H9 (cell line): Measurements from ENCODE around the gene APC. TPM values are rescaled to one million over a fixed set of nuclear protein-coding genes. Genes with fewer than 3 reads are reported as not detected.

Source experiments
- DNase-seq: peaks from one replicate; pipeline ENCODE4 v3.0.0-alpha.2; 2017
- H2AFZ ChIP-seq: one replicate; pipeline ENCODE4 v1.6.1; 2013; ENCODE audit warnings: mild to moderate bottlenecking, low read length, control low read depth, moderate library complexity
- H2AK5ac ChIP-seq: 2 replicates; pipeline ENCODE4 v1.6.1; 2013; ENCODE audit warnings: low read length, control low read depth, mixed read lengths; ENCODE audit not compliant: insufficient read length
- H2BK120ac ChIP-seq: one replicate; pipeline ENCODE4 v1.6.1; 2013; ENCODE audit warnings: low read depth, mild to moderate bottlenecking, low read length, control low read depth, inconsistent platforms; ENCODE audit not compliant: poor library complexity, severe bottlenecking
- H2BK12ac ChIP-seq: 2 replicates; pipeline ENCODE4 v1.6.1; 2013; ENCODE audit warnings: low read length, control low read depth, mixed read lengths, low read depth; ENCODE audit not compliant: insufficient read length
- H2BK15ac ChIP-seq: 2 replicates; pipeline ENCODE4 v1.6.1; 2013; ENCODE audit warnings: low read depth, low read length, control low read depth
- H2BK20ac ChIP-seq: one replicate; pipeline ENCODE4 v1.6.1; 2013; ENCODE audit warnings: low read depth, mild to moderate bottlenecking, low read length, control low read depth, inconsistent platforms; ENCODE audit not compliant: poor library complexity, severe bottlenecking
- H2BK5ac ChIP-seq: 2 replicates; pipeline ENCODE4 v1.6.1; 2013; ENCODE audit warnings: low read length, control low read depth, mixed read lengths; ENCODE audit not compliant: insufficient read length
- H3K14ac ChIP-seq: 2 replicates; pipeline ENCODE4 v1.6.1; 2013; ENCODE audit warnings: low read length, control low read depth; ENCODE audit not compliant: insufficient read depth
- H3K18ac ChIP-seq: 2 replicates; pipeline ENCODE4 v1.6.1; 2013; ENCODE audit warnings: low read depth, mild to moderate bottlenecking, mixed read lengths, low read length, control low read depth; ENCODE audit not compliant: insufficient read length
- H3K23ac ChIP-seq: 2 replicates; pipeline ENCODE4 v1.6.1; 2013; ENCODE audit warnings: low read length, control low read depth, mixed read lengths, low read depth; ENCODE audit not compliant: insufficient read length
- H3K23me2 ChIP-seq: 2 replicates; pipeline ENCODE4 v1.6.1; 2013; ENCODE audit warnings: low read depth, mild to moderate bottlenecking, mixed read lengths, low read length, control low read depth; ENCODE audit not compliant: insufficient read length, poor library complexity, severe bottlenecking
- H3K27ac ChIP-seq: 2 replicates; pipeline ENCODE4 v1.5.1; 2013; ENCODE audit warnings: low read length, control low read depth, mixed read lengths, low read depth; ENCODE audit not compliant: insufficient read length
- H3K27me3 ChIP-seq: 2 replicates; pipeline ENCODE4 v1.6.1; 2013; ENCODE audit warnings: low read length, control low read depth, inconsistent platforms; ENCODE audit not compliant: insufficient read depth
- H3K4ac ChIP-seq: 2 replicates; pipeline ENCODE4 v1.6.1; 2013; ENCODE audit warnings: low read depth, mild to moderate bottlenecking, control low read depth, inconsistent platforms, low read length, moderate library complexity
- H3K4me1 ChIP-seq: 2 replicates; pipeline ENCODE4 v1.6.1; 2013; ENCODE audit warnings: low read length, control low read depth, inconsistent platforms; ENCODE audit not compliant: insufficient read depth
- H3K4me2 ChIP-seq: 2 replicates; pipeline ENCODE4 v1.6.1; 2013; ENCODE audit warnings: low read length, control low read depth, mixed read lengths; ENCODE audit not compliant: insufficient read length, insufficient read depth
- H3K56ac ChIP-seq: 2 replicates; pipeline ENCODE4 v1.6.1; 2013; ENCODE audit warnings: low read depth, mild to moderate bottlenecking, mixed read lengths, low read length, control low read depth; ENCODE audit not compliant: insufficient read length
- H3K79me1 ChIP-seq: 2 replicates; pipeline ENCODE4 v1.6.1; 2013; ENCODE audit warnings: low read depth, mild to moderate bottlenecking, moderate library complexity, low read length, control low read depth, inconsistent platforms; ENCODE audit not compliant: insufficient read depth, poor library complexity, severe bottlenecking
- H3K79me2 ChIP-seq: 2 replicates; pipeline ENCODE4 v1.6.1; 2013; ENCODE audit warnings: low read length, control low read depth, inconsistent platforms; ENCODE audit not compliant: insufficient read depth
- H3K9ac ChIP-seq: 2 replicates; pipeline ENCODE4 v1.6.1; 2013; ENCODE audit warnings: low read length, control low read depth, mixed read lengths; ENCODE audit not compliant: insufficient read length; ENCODE audit errors: extremely low read depth
- H3K9me3 ChIP-seq: one replicate; pipeline ENCODE4 v1.6.1; 2013; ENCODE audit warnings: low read depth, low read length, inconsistent platforms; ENCODE audit not compliant: control insufficient read depth
- H3T11ph ChIP-seq: one replicate; pipeline ENCODE4 v1.6.1; 2013; ENCODE audit warnings: mild to moderate bottlenecking, low read length, control low read depth, inconsistent platforms
- H4K20me1 ChIP-seq: one replicate; pipeline ENCODE4 v1.6.1; 2013; ENCODE audit not compliant: control insufficient read depth, insufficient read length, insufficient read depth
- H4K5ac ChIP-seq: 2 replicates; pipeline ENCODE4 v1.6.1; 2013; ENCODE audit warnings: low read depth, mild to moderate bottlenecking, mixed read lengths, low read length, control low read depth; ENCODE audit not compliant: insufficient read length
- H4K8ac ChIP-seq: replicated peaks from 2 replicates; pipeline ENCODE4 v1.6.1; 2013; ENCODE audit warnings: low read length, control low read depth, mixed read lengths, low read depth; ENCODE audit not compliant: insufficient read length
- H4K91ac ChIP-seq: 2 replicates; pipeline ENCODE4 v1.6.1; 2013; ENCODE audit warnings: low read depth, mild to moderate bottlenecking, moderate library complexity, mixed read lengths, low read length, control low read depth; ENCODE audit not compliant: insufficient read length
- H3K27ac Mint-ChIP-seq, 3 experiments: 2 replicates in 2 of 3; 3 replicates in 1 of 3; pipeline ENCODE4 v1.8.0; 2020 to 2021; ENCODE audit warnings: mixed read lengths in 3 of 3, mild to moderate bottlenecking in 1 of 3, moderate library complexity in 1 of 3
- H3K27me3 Mint-ChIP-seq: 2 replicates; pipeline ENCODE4 v1.8.0; 2021; ENCODE audit warnings: low read depth, mild to moderate bottlenecking, moderate library complexity, mixed read lengths
- H3K36me3 Mint-ChIP-seq, 3 experiments: 2 replicates in 2 of 3; 3 replicates in 1 of 3; pipeline ENCODE4 v1.8.0; 2020 to 2021; ENCODE audit warnings: low read depth in 3 of 3, mixed read lengths in 3 of 3; ENCODE audit not compliant: insufficient read depth in 1 of 3
- H3K4me1 Mint-ChIP-seq, 2 experiments: 2 replicates each; pipeline ENCODE4 v1.8.0; 2020; ENCODE audit warnings: mixed read lengths in 2 of 2
- H3K4me3 Mint-ChIP-seq, 2 experiments: 2 replicates in 1 of 2; 3 replicates in 1 of 2; pipeline ENCODE4 v1.8.0; 2020 to 2021; ENCODE audit warnings: mild to moderate bottlenecking in 2 of 2, mixed read lengths in 2 of 2, moderate library complexity in 1 of 2
- H3K9me3 Mint-ChIP-seq, 2 experiments: 2 replicates in 1 of 2; 3 replicates in 1 of 2; pipeline ENCODE4 v1.8.0; 2020; ENCODE audit warnings: mild to moderate bottlenecking in 2 of 2, mixed read lengths in 2 of 2, moderate library complexity in 1 of 2
- WGBS: extraction: QIAGEN DNeasy Blood & Tissue Kit; methylation state at CpG from one replicate; pipeline ENCODE4 v1.1.7; 2013; ENCODE audit warnings: missing lambda C conversion rate, low lambda C conversion rate, mixed read lengths; ENCODE audit not compliant: insufficient read length; ENCODE audit errors: extremely low coverage; 5-methylcytosine and 5-hydroxymethylcytosine counted together
- total RNA-seq: library from RNA; stranded (reverse); gene quantifications from 2 replicates; pipeline ENCODE4 v1.2.1, GENCODE V29; 2021
- TF ChIP-seq, protein P1 (sequence below): fragments of 200-600 bp; sonication (generic); conservative IDR thresholded peaks from 3 replicates; pipeline ENCODE4 v1.8.0; 2021; ENCODE audit warnings: antibody characterized with exemption, mild to moderate bottlenecking

Gene APC
- total RNA-seq, 1 experiment from 2014 or later = 29.3 TPM

DNA sequence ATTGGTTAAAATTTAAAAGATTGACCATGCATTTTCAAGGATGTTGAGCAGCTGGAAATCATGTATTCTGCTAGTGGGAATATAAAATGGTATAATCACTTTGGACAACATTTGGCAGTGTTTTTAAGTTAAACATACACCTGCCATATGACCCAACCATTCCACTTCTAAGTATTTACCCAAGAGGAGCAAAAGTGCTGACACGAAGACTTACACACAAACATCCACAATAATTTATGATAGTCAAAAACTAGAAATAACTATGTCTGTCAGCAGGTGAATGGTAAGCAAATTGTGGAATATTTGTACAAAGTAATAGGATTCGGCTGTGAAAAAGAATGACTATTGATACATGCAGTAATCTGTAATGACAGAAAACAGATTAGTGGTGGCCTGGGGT lies 92.7 kb downstream of the APC start:
- no peak for DNase-seq
- TF ChIP-seq, protein P1, sequence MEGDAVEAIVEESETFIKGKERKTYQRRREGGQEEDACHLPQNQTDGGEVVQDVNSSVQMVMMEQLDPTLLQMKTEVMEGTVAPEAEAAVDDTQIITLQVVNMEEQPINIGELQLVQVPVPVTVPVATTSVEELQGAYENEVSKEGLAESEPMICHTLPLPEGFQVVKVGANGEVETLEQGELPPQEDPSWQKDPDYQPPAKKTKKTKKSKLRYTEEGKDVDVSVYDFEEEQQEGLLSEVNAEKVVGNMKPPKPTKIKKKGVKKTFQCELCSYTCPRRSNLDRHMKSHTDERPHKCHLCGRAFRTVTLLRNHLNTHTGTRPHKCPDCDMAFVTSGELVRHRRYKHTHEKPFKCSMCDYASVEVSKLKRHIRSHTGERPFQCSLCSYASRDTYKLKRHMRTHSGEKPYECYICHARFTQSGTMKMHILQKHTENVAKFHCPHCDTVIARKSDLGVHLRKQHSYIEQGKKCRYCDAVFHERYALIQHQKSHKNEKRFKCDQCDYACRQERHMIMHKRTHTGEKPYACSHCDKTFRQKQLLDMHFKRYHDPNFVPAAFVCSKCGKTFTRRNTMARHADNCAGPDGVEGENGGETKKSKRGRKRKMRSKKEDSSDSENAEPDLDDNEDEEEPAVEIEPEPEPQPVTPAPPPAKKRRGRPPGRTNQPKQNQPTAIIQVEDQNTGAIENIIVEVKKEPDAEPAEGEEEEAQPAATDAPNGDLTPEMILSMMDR = no peak
- Histone ChIP-seq H3K56ac (no peak overlapping the region), H2BK20ac (no peak overlapping the region), H3K23me2 (no peaks in the 10 kb centered on the region), H4K91ac (no peak overlapping the region), H2BK15ac (no peak overlapping the region), H4K8ac (no peak overlapping the region), H3K9me3 (no peaks in the 10 kb centered on the region), H3K23ac (no peak overlapping the region), H2BK5ac (no peak overlapping the region), H2BK12ac (no peak overlapping the region), H3K4ac (no peak overlapping the region), H3K4me2 (no peak overlapping the region), H3T11ph (no peak overlapping the region), H3K4me1 (peaks cover under 1% of the 10 kb centered on the region; the same call in 1 of the 2 replicates), H3K14ac (no peak overlapping the region), H4K5ac (no peak overlapping the region), H3K79me1 (no peaks in the 10 kb centered on the region), H2AK5ac (no peak overlapping the region), H3K27me3 (no peaks in the 10 kb centered on the region), H2AFZ (no peak overlapping the region), H3K79me2 (no peaks in the 10 kb centered on the region), H4K20me1 (no peaks in the 10 kb centered on the region), H3K18ac (no peak overlapping the region), H3K9ac (no peak overlapping the region), H2BK120ac (no peak overlapping the region), H3K27ac (no peak overlapping the region)
- Mint-ChIP-seq H3K27ac (no peak overlapping the region), H3K27me3 (no peaks in the 10 kb centered on the region), H3K36me3 (peaks cover 19 to 42% (median 37%) of the 10 kb centered on the region in 3 experiments; a peak in 6 of 7 replicates), H3K9me3 (no peaks in the 10 kb centered on the region), H3K4me3 (no peak overlapping the region), H3K4me1 (peaks cover 9 to 12% of the 10 kb centered on the region in 2 experiments)
- WGBS = no CpG with 5 or more reads among the region's 2 CpGs
